Posterior vena cava (tissue), 2 donors: ENCODE data around the gene CDH15. TPM values are rescaled to one million over a fixed set of nuclear protein-coding genes. Genes with fewer than 3 reads are reported as not detected.

Experiments
- DNase-seq: peaks from one replicate; pipeline ENCODE4 v3.0.0-alpha.2; 2020; ENCODE audit warnings: low spot score
- intact Hi-C, 2 donors: fragments of 100-400 bp; cut with DNase I; formaldehyde crosslinking; loops; one replicate each; pipeline versions ENCODE4 v1.14.1 to v1.14.2; 2022 to 2023
- total RNA-seq, 2 donors: library from RNA; stranded (reverse); fragmentation: NEBNext Ultra II Directional; extraction: Animal tissue kit (Norgen Biotek cat#: 25700); gene quantifications; one replicate each; pipeline ENCODE4 v1.2.1, GENCODE V29; 2021
- donor health status: DM: yes; HTN: yes; CAD: no.
- donor health status: DM: yes; HTN: yes; CAD: no.

CDH15 gene
- total RNA-seq, 2 donors from 2014 or later, result 0.46 TPM; not detected in 1

DNA sequence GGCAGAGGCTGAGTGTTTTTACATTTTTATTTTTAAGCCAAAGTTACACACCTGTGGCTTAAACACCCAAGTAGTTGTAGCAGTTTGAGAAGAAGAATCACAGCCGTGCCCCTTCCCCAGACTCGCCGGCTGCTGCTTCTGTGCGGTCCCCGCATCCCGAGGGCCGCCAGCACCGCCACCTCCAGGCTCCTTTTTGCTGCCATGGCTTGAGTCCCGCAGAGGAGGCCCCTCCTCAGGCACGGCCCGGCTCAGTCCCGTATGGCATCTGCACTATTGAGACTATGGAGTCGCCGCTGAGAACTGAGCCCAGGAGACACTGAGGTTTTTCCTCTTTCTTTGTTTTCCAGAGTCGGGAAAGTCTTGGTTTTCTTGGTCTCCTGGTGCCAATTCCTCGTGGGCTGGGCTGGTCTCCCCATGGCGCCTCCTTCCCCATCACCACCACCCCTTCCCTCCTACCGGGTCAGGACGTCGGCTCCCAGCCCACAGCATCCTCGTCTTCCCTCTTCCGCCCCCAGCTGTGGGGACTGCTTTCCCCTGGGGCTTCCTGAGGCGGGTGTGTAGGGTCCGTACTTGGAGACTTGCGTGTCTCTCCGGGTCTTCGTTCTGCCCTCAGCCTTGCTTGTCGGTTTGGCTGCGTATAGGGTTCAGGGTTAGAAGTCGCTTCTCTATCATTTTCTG, 32.6 kb upstream of the CDH15 start:
- peak; percentile 64 for DNase-seq

DNA sequence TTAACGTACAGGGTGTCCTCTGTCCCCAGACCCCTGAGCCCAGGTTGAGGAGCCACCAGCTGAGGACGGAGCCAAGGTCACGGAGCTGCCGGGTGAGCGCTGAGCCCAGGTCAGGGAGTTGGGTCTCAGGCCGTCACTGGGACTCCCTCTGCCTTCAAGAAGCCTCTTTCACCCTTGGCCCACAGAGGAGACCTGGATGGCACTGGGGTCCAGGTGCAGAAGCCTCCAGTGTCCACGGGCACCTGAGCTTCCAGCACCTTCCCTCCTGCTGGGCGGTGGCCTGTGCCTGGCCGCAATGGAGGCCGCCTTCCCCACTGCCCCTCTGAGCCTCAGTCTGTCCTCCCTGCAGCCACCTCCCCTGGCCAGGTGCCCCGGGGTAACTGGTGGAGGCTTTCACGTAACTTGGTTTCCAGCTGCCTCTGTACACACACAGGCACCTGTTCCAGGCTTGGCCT, 31.6 kb upstream of the CDH15 start:
- intact Hi-C loops, result no loop called here
- peak; percentile 72 for DNase-seq

More for the DNA sequence above, 32.6 kb upstream of the CDH15 start:
- intact Hi-C loops, result no loop called here

- peak; percentile 61 for DNase-seq
- intact Hi-C loops, result no loop called here
Observed at GRCh38 chr16:89140401-89140800, 31.1 kb upstream of the CDH15 start.

GRCh38 chr16:89140981-89141883, 30.3 kb upstream of the CDH15 start:
- peak; percentile 78 for DNase-seq
- intact Hi-C loops, result no loop called here

DNA sequence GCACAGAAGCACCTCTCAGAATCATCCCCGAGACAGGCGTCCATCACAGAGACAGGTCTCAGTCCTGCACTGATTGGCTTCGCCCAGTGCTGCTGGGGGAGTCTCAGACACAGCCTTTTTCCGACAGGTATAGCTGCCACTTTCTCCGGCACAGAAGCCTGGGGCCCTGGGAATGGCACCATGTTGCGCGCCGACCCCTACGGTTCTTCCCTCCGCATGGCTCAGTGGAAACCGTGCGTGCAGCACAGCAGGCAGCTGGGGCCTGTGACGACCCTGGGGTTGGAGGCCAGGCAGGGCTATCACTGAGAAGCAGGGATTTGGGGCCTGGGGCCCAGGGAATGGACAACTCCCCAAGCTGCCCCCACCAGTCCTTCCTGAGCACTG, 29.7 kb upstream of the CDH15 start:
- intact Hi-C loops, result no loop called here
- peak; percentile 75 for DNase-seq

GRCh38 chr16:89142474-89143195, 28.9 kb upstream of the CDH15 start:
- intact Hi-C loops, result no loop called here

DNA sequence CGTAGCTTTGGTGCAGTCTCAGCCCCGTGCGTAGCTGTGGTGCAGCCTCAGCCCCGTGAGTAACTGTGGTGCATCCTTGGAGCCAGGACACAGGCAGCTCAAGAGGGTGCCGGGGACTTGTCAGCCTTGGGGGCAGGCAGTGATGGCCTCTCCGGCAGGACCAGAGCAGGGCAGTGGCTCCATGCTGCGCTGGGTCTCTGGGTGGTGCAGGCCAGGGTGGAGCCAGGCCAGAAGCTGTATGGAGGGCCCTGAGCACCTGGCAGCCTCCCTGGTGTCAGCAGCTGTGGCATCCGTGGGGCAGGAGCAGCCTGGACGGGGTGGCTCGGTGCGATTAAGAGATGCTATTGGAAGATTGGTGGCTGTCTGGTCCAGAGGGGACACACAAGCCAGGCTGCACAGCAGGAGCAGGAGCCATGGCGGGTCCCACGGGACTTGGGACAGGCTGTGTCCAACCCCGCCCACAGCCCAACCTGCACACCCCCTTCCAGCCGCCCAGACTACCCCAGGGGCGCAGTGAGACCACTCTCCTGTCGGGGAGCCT, 28.3 kb upstream of the CDH15 start:
- intact Hi-C loops, result no loop called here
- DNase-seq, result peak; percentile 74

More at GRCh38 chr16:89142474-89143195, 28.9 kb upstream of the CDH15 start:
- peak; percentile 50 for DNase-seq

DNA sequence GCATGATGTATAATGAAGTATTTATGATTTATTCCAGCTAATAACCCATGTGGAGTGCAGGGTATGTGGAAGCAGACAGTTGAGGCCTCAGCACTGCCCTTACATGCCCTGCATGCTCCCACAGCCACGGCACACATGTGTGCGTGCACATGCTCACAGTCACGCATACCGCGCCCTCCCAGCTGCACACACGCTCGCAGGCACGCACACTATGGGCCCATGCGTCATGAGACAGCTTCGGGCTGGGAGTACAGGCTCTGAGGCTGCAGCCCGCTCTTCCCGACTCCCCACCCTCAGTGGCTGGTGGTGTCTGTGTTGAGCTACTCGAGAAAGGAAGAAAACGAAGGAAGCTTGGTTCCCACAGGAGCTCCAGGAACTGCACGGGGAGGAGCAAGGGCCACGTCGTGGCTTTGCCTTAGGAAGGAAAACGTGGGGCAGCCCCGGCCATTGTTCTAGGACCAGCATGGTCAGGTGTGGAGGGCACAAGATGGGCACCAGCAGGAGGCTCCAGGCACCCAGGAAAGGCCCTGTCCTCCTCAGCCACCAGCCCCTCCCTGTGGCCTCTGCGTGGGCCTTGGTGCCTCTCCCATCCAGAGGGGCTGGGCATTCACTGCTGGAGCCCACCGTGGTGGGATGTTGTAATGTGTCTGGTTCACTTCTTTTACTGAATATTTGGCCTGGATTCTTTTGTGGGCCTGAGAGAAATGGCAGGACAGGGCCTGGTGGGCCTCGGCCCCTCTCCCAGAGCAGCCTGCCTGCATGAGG, 27.5 kb upstream of the CDH15 start:
- peak; percentile 67 for DNase-seq
- intact Hi-C loops, result no loop called here

DNA sequence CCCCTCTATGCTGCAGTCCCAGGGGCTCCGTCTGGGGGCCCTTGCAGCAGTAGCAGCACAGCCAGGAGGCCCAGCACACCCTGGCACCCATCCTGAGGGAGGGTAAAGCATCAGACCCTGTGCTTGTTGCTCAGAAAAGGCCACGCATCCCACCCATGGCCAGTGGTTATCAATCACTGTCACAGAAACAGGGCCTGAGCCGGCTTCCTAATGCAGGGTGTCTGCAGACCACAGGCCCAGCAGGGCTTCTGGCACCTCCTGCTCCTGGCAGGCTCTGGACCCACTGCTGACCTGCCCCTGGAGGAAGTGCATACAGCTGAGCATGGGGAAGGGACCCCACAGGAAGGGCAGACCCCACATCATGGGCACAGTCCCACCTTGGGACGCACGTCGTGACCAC, 26.9 kb upstream of the CDH15 start:
- peak; percentile 38 for DNase-seq
- intact Hi-C loops, result no loop called here

GRCh38 chr16:89145406-89146161, 26.0 kb upstream of the CDH15 start:
- intact Hi-C loops, result no loop called here

DNA sequence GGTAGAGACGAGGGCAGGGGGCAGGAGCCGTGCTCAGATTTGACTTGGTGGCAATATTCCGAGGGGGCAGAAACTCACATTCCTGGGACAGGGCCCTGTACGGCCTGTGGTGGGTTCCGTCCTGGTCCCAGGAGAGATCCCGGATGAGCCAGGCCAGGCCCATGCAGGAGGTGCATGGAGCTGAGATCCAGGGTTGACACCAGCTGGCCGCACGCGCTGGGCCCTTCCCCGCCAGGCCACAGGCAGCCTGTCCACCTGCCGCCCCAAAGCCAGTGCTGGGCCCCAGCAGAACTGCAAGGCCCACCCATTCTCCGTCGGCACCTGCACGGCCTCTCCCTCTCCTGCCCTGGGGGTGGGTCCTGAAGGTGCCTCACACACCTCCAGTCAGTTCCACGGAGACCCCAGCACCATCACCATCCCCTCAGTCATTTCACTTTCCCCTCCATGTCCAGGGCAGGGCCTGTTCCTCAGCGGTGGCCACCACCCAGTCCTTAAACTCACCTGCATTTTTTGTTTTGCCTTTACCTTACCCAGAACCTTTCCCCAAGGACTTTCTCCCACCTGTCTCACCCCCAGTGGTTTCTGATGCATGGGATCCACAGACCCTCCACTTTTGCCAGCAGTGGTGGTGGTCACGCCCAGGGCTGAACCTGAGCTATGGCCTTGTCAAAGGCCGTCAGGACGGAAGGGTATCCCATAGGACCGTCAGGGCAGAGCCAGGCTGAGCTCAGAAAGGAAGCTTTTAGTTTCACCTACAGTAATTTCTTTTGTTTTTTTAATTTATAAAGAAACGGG, 25.1 kb upstream of the CDH15 start:
- intact Hi-C loops, result no loop called here
- peak; percentile 58 for DNase-seq

More at GRCh38 chr16:89145406-89146161, 26.0 kb upstream of the CDH15 start:
- DNase-seq, result peak; percentile 63

- intact Hi-C loops, result no loop called here
- DNase-seq, result peak; percentile 31
Observed at GRCh38 chr16:89147085-89147817, 24.3 kb upstream of the CDH15 start.

DNA sequence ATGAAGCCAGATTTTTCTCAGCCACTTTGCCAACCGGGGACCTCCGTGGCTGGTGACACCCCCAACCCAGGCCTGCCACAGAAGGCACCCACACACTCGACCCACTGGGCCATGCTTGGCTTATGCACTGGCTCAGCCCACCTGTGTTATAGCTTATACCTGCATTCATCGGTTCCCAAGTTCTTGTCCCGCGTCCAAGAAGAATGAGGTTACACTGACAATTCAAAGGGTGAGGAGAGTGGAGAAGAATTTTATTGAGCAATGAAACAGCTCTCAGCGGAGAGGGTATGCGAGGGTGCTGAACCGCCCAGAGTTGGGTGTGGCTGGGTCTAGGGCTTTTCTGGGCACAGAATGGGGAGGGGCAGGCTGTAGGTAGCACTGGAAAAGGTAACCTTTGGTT, 22.2 kb upstream of the CDH15 start:
- intact Hi-C loops, result no loop called here
- DNase-seq, result peak; percentile 19

DNA sequence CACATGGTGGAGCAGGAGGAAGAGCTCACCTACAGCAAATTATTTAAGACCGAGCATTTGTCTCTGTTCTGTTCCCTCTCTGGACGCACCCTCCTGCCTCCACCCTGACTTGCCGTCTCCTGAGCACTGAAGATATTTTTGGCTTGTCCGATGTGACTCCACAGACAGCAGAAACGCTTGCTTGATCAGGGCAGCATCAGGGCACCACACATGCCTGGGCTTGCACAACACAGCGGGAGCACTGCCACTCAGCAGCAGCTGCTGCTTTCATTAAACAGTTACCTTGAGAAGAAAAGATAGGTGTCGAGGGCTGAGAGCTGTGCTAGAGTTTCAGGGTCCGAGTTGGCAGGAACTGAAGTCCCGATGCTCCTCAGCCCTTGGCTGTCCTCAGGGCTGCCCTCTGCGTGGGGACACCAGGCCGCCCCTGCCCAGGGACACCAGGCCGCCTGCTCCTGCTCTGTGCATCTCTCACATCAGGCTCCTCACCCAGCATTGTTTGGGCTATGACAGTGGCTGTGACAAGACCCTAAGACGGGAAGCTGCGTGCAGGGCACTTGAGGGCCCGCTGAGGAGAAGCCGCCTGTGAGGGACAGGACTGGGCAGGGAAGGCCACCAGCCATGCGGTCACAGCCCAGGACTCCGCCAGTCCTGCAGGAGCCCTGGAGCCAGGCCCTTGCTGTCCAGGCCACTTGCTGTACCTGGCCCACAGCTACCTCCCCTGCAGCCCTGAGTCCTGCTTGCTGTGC, 21.3 kb upstream of the CDH15 start:
- intact Hi-C loops, result no loop called here
- peak; percentile 64 for DNase-seq

DNA sequence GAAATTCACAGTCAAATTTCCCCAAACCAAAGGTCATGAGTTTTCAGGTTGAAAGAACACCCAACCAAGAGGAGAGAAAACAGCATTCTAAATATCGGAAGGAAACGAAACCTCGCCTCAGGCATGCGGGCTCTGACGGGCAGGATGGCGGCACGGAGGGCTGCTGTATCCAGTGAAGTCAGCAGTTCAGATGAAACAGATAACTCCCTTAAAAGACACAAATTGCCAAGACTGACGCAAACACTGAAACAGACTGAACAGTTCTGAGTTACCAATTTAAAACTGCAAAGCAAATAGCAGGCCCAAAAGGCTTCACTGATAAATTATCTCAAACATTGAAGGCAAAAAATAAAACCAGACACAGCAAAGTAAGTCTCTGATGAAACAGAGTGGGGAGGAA, 20.6 kb upstream of the CDH15 start:
- peak; percentile 14 for DNase-seq
- intact Hi-C loops, result no loop called here
